ENCODE results near the gene PTPRF. TPM values are rescaled to one million over a fixed set of nuclear protein-coding genes. Genes with fewer than 3 reads are reported as not detected.
"Not testable (repeated sequence)": the region's sequence is repeated elsewhere in the genome, so short reads cannot be mapped to it uniquely, and the experiment has no call there.

PTPRF gene
- total RNA-seq, 5 donors from 2014 or later (not counting 1 experiment from before 2014, with no cell fraction given) = 0.07 to 2.6 (median 1.9) TPM

DNA sequence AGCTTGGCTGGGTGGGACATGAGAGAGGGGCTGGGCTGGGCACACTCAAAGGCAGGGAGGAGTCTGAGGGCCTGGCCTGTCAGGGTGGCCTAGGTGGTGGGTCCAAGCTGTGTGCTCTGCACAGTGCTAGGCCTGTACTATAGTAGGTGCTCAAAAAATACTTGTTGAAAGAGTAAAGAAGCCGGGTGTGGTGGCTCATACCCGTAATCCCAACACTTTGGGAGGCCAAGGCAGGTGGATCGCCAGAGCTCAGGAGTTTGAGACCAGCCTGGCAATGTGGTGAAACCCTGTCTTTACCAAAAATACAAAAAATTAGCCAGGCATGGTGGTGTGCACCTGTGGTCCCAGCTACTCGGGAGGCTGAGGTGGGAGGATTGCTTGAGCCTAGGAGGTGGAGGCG lies 18.7 kb downstream of the PTPRF start:
- H3K4me1 ChIP-seq (ENCODE audit: control insufficient read depth in 1 of 2, extremely low read depth in 1 of 2, insufficient read depth in 2 of 2, low read length in 2 of 2); H3K9me3 ChIP-seq; H3K36me3 Mint-ChIP-seq; H3K4me3 ChIP-seq (ENCODE audit: control insufficient read depth in 1 of 2, extremely low read depth in 1 of 2, low read length in 1 of 2); H3K36me3 ChIP-seq (ENCODE audit: control insufficient read depth in 2 of 2, extremely low read depth in 1 of 2, insufficient read depth in 1 of 2, low read length in 1 of 2); ATAC-seq (replicated peaks in 1 of 4); DNase-seq; POLR2A ChIA-PET; H3K4me1 Mint-ChIP-seq; H3K27ac Mint-ChIP-seq; H3K9me3 Mint-ChIP-seq; H3K27ac ChIP-seq (ENCODE audit: low read length): not testable (repeated sequence)
- H3K27me3 Mint-ChIP-seq = peaks cover 8 to 26% of the 10 kb centered on the region in 2 donors
- peak overlapping the region in 1 of 3 donors; percentile 65 for H3K4me3 Mint-ChIP-seq
- WGBS (ENCODE audit: insufficient coverage) = 93% methylated on average over 3 of the region's 5 CpGs
- peaks cover 0 to 52% of the 10 kb centered on the region in 2 experiments for H3K27me3 ChIP-seq (replicated peaks in 1 of 2; ENCODE audit: control insufficient read depth in 2 of 2, extremely low read depth in 1 of 2, insufficient read depth in 2 of 2, low read length in 1 of 2)
- CTCF ChIA-PET = interaction anchor here in 1 of 2 donors (0.6 kb wide), 1 partner anchor 71 kb away, joined by 4 read pairs; no protein-coding TSS in a partner anchor

DNA sequence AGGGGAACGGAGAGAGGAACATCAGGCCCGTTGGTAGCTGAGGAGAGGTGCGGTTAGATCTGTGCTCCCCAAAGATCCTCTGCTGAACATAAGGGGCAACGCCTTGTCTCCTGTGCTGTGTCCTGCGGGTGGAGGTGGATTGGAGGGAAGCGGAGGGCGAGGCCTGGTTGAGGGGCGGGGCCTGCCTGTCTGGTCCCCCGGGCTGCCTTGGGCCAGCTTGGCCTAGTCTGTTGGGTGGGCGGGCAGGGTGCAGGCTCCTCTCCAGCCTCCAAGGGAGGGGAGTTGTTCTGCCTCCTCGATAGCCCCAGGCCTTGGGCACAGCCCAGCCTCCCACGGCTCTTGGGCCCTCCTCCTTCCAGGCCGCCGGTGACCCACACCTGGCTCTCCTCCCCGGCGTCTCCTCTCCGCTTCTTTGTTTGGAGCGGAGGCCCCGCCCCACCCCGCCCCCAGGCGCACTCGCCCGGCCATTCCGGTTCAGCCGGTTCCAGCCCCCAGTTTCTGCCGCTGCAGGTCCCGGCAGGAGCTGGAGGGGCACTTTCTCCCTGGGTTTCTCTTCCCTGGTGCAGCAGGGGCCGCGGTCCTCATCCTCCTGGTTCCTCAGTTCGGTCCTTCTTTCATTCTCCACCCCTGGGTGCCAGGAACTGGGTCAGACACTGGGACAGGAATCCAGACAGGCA lies 19.4 kb downstream of the PTPRF start:
- H3K36me3 ChIP-seq (ENCODE audit: control insufficient read depth in 2 of 2, extremely low read depth in 1 of 2, insufficient read depth in 1 of 2, low read length in 1 of 2) = no peaks in the 10 kb centered on the region
- H3K4me1 Mint-ChIP-seq = peaks cover 6 to 15% (median 13%) of the 10 kb centered on the region in 3 donors
- 23% methylated on average over 26 of the region's 30 CpGs for WGBS (ENCODE audit: insufficient coverage)
- no peak overlapping the region for H3K27ac ChIP-seq (ENCODE audit: low read length)
- ChIA-PET POLR2A (interaction anchor here in 1 of 2 donors (1.0 kb wide), 1 partner anchor 38 kb away, joined by 3 read pairs; no protein-coding TSS in a partner anchor), CTCF (interaction anchor here in 1 of 2 donors (0.6 kb wide), 1 partner anchor 201 kb away, joined by 4 read pairs; no protein-coding TSS in a partner anchor)
- H3K4me3 ChIP-seq (ENCODE audit: control insufficient read depth in 1 of 2, extremely low read depth in 1 of 2, low read length in 1 of 2) = no peak overlapping the region
- H3K36me3 Mint-ChIP-seq = no peaks in the 10 kb centered on the region
- peak overlapping the region; percentile 7 to 67 (median 32) for H3K4me3 Mint-ChIP-seq
- H3K27me3 Mint-ChIP-seq = peaks cover 8 to 26% of the 10 kb centered on the region in 2 donors
- H3K9me3 ChIP-seq = no peaks in the 10 kb centered on the region
- H3K27ac Mint-ChIP-seq = no peak overlapping the region
- peak in 4 of 35 experiments; percentile 4 to 14 (median 10) for DNase-seq
- H3K9me3 Mint-ChIP-seq = no peaks in the 10 kb centered on the region
- H3K4me1 ChIP-seq (ENCODE audit: control insufficient read depth in 1 of 2, extremely low read depth in 1 of 2, insufficient read depth in 2 of 2, low read length in 2 of 2) = peaks cover 0 to 7% of the 10 kb centered on the region in 2 experiments
- peak in 1 of 4 experiments; percentile 31 for ATAC-seq (replicated peaks in 1 of 4)
- peaks cover 0 to 48% of the 10 kb centered on the region in 2 experiments for H3K27me3 ChIP-seq (replicated peaks in 1 of 2; ENCODE audit: control insufficient read depth in 2 of 2, extremely low read depth in 1 of 2, insufficient read depth in 2 of 2, low read length in 1 of 2)

DNA sequence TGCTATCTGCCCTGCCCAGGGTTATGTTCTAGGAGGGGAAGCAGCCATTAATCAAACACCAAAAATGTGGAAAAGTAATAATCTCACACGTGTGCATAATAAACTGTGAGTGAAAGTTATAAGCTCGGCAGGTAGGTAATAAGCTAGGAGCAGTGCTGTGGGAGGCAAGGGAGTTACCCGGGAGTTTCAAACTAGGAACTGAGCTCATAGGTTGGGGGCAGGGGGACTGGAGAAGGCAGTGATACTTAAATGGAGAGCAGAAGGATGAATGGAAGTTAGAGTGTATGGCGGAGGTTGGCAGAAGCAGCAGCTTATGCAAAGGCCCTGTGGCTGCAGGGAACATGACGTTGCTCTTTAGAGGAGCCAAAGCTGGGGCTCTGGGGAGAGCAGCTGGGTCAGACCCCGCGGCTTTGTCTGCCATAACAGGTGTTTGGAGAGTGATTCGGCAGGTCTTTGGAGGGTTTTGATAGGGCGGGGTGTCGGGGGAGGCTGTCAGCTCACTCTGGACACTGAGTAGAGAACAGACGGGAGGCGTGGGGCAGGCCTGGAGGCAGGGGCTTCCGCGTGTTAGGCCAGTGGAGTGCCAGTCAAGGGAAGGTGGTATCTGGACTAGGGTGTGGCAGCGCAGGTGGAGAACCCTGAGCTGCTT lies 20.0 kb downstream of the PTPRF start:
- H3K4me3 Mint-ChIP-seq = peak overlapping the region; percentile 7 to 67 (median 32)
- no peak for ATAC-seq (replicated peaks in 1 of 4)
- WGBS (ENCODE audit: insufficient coverage) = 88% methylated on average over 13 of the region's 15 CpGs

DNA sequence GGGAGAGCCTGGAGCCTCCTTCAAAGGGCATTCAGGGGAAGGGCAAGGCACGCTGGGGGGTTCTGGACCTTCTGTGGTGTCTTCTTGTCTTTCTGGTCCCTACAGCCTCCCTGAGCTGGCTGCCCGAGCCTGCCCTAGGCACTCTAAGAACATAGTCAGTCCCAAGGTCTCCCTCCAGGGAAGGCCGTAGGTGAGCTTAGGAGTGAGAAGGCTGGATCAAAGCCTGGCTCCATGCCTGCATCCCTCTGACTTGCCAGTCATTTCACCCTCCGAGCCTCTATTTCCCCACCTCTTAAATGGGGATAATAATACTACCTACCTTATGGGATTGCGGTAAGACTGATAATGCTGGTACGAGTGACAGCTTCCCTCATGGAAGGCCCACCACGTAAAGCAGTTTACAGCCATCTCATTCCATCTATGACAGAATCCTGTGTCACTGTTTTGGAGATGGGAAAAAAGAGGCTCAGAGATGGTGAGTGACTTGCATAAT lies 20.8 kb downstream of the PTPRF start:
- Mint-ChIP-seq H3K4me3 (peak overlapping the region in 1 of 3 donors; percentile 67), H3K27ac (no peak overlapping the region), H3K36me3 (no peaks in the 10 kb centered on the region), H3K27me3 (peaks cover 5 to 26% of the 10 kb centered on the region in 2 donors), H3K4me1 (peaks cover 6 to 15% (median 13%) of the 10 kb centered on the region in 3 donors), H3K9me3 (no peaks in the 10 kb centered on the region)
- Histone ChIP-seq H3K27ac (ENCODE audit: low read length) (no peak overlapping the region), H3K36me3 (ENCODE audit: control insufficient read depth in 2 of 2, extremely low read depth in 1 of 2, insufficient read depth in 1 of 2, low read length in 1 of 2) (no peaks in the 10 kb centered on the region), H3K4me3 (ENCODE audit: control insufficient read depth in 1 of 2, extremely low read depth in 1 of 2, low read length in 1 of 2) (no peak overlapping the region), H3K27me3 (replicated peaks in 1 of 2; ENCODE audit: control insufficient read depth in 2 of 2, extremely low read depth in 1 of 2, insufficient read depth in 2 of 2, low read length in 1 of 2) (peaks cover 0 to 35% of the 10 kb centered on the region in 2 experiments), H3K4me1 (ENCODE audit: control insufficient read depth in 1 of 2, extremely low read depth in 1 of 2, insufficient read depth in 2 of 2, low read length in 2 of 2) (peaks cover 0 to 7% of the 10 kb centered on the region in 2 experiments), H3K9me3 (no peaks in the 10 kb centered on the region)
- ChIA-PET CTCF (no interaction called here), POLR2A (no interaction called here)
- DNase-seq (no peak), ATAC-seq (replicated peaks in 1 of 4) (no peak)
- WGBS (ENCODE audit: insufficient coverage) = no CpG with 5 or more reads among the region's 7 CpGs

More for the DNA sequence above, 20.0 kb downstream of the PTPRF start:
- no peaks in the 10 kb centered on the region for H3K9me3 ChIP-seq
- CTCF ChIA-PET = interaction anchor here in 1 of 2 donors (0.6 kb wide), 1 partner anchor 202 kb away, joined by 4 read pairs; no protein-coding TSS in a partner anchor
- Mint-ChIP-seq H3K36me3 (no peaks in the 10 kb centered on the region), H3K27ac (no peak overlapping the region), H3K9me3 (no peaks in the 10 kb centered on the region), H3K27me3 (peaks cover 5 to 26% of the 10 kb centered on the region in 2 donors), H3K4me1 (peaks cover 6 to 15% (median 13%) of the 10 kb centered on the region in 3 donors)
- H3K27me3 ChIP-seq (replicated peaks in 1 of 2; ENCODE audit: control insufficient read depth in 2 of 2, extremely low read depth in 1 of 2, insufficient read depth in 2 of 2, low read length in 1 of 2) = peaks cover 0 to 42% of the 10 kb centered on the region in 2 experiments
- no peak overlapping the region for H3K27ac ChIP-seq (ENCODE audit: low read length)
- POLR2A ChIA-PET = interaction anchor here in 1 of 2 donors (1.0 kb wide), 1 partner anchor 38 kb away, joined by 3 read pairs; no protein-coding TSS in a partner anchor
- no peaks in the 10 kb centered on the region for H3K36me3 ChIP-seq (ENCODE audit: control insufficient read depth in 2 of 2, extremely low read depth in 1 of 2, insufficient read depth in 1 of 2, low read length in 1 of 2)
- no peak for DNase-seq
- no peak overlapping the region for H3K4me3 ChIP-seq (ENCODE audit: control insufficient read depth in 1 of 2, extremely low read depth in 1 of 2, low read length in 1 of 2)
- peaks cover 0 to 7% of the 10 kb centered on the region in 2 experiments for H3K4me1 ChIP-seq (ENCODE audit: control insufficient read depth in 1 of 2, extremely low read depth in 1 of 2, insufficient read depth in 2 of 2, low read length in 2 of 2)

DNA sequence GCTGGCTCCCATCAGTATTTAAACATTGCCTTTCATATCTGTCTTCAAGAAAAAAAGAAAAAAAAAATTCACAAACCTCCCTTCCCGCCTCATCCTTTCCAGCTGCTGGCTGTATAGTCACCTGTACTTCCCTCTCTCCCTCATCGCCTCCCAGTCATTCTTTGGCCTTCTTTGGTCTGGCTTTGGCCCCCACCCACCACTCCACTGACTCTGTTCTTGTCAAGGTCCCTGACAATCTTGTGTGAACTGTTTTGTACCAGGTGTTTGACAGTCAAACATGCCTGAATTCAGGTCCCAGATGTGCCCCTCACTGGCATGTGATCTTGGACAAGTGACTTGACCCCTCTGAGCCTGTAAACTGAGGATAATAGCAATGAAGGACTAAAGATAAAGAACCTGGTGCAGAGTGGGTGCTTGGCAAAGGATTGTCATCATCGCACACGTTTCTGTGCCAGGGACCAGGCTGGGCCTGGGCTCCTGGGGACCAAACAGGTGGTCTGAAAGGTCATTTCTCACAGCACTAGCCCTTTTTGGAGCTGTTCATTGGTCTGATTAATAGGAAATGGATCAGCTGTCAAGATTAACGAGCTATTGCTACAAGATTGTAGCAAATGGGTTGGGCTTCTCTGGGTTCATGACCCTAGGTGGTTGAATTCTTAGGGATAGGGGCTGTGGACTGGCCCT lies 21.5 kb downstream of the PTPRF start:
- H3K4me3 ChIP-seq (ENCODE audit: control insufficient read depth in 1 of 2, extremely low read depth in 1 of 2, low read length in 1 of 2) = no peak overlapping the region
- no peaks in the 10 kb centered on the region for H3K36me3 ChIP-seq (ENCODE audit: control insufficient read depth in 2 of 2, extremely low read depth in 1 of 2, insufficient read depth in 1 of 2, low read length in 1 of 2)
- peaks cover 0 to 7% of the 10 kb centered on the region in 2 experiments for H3K4me1 ChIP-seq (ENCODE audit: control insufficient read depth in 1 of 2, extremely low read depth in 1 of 2, insufficient read depth in 2 of 2, low read length in 2 of 2)
- DNase-seq (no peak), ATAC-seq (replicated peaks in 1 of 4) (no peak)
- ChIA-PET CTCF (no interaction called here), POLR2A (no interaction called here)
- H3K27ac ChIP-seq (ENCODE audit: low read length) = no peak overlapping the region
- 73% methylated on average over 3 of the region's 5 CpGs for WGBS (ENCODE audit: insufficient coverage)
- Mint-ChIP-seq H3K27ac (no peak overlapping the region), H3K27me3 (peaks cover 0 to 22% of the 10 kb centered on the region in 2 donors), H3K9me3 (no peaks in the 10 kb centered on the region), H3K4me3 (no peak overlapping the region), H3K36me3 (no peaks in the 10 kb centered on the region), H3K4me1 (peaks cover 6 to 15% (median 13%) of the 10 kb centered on the region in 3 donors)
- H3K9me3 ChIP-seq = no peaks in the 10 kb centered on the region
- H3K27me3 ChIP-seq (replicated peaks in 1 of 2; ENCODE audit: control insufficient read depth in 2 of 2, extremely low read depth in 1 of 2, insufficient read depth in 2 of 2, low read length in 1 of 2) = peaks cover 0 to 38% of the 10 kb centered on the region in 2 experiments

DNA sequence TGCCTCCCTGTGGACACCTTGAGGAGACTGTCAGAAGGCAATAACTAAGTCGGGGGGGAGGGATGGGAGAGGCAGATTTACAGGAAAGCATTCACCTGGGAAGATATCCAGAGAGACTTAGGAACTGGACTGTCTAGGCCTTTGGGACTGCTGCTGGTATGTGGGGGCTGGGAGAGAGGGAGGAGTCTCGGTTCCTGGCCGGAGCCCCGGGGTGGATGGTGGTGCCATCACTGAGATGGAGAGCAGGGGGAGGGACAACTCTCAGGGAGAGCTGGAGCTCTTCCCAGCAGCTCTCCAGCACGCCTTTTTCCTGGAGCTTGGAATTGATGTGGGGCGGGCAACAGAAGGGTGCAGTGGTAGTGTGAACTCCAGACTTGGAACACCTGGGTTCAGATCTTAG lies 22.1 kb downstream of the PTPRF start:
- peaks cover 0 to 37% of the 10 kb centered on the region in 2 experiments for H3K27me3 ChIP-seq (replicated peaks in 1 of 2; ENCODE audit: control insufficient read depth in 2 of 2, extremely low read depth in 1 of 2, insufficient read depth in 2 of 2, low read length in 1 of 2)
- Mint-ChIP-seq H3K4me3 (no peak overlapping the region), H3K27ac (no peak overlapping the region), H3K4me1 (peaks cover 6 to 15% (median 13%) of the 10 kb centered on the region in 3 donors), H3K36me3 (no peaks in the 10 kb centered on the region), H3K27me3 (peaks cover 0 to 17% of the 10 kb centered on the region in 2 donors), H3K9me3 (no peaks in the 10 kb centered on the region)
- POLR2A ChIA-PET = no interaction called here
- WGBS (ENCODE audit: insufficient coverage) = 63% methylated on average over 3 of the region's 6 CpGs
- H3K36me3 ChIP-seq (ENCODE audit: control insufficient read depth in 2 of 2, extremely low read depth in 1 of 2, insufficient read depth in 1 of 2, low read length in 1 of 2) = no peaks in the 10 kb centered on the region
- CTCF ChIA-PET = no interaction called here
- H3K4me3 ChIP-seq (ENCODE audit: control insufficient read depth in 1 of 2, extremely low read depth in 1 of 2, low read length in 1 of 2) = no peak overlapping the region
- no peaks in the 10 kb centered on the region for H3K9me3 ChIP-seq
- DNase-seq (no peak), ATAC-seq (replicated peaks in 1 of 4) (no peak)
- peaks cover 0 to 7% of the 10 kb centered on the region in 2 experiments for H3K4me1 ChIP-seq (ENCODE audit: control insufficient read depth in 1 of 2, extremely low read depth in 1 of 2, insufficient read depth in 2 of 2, low read length in 2 of 2)
- H3K27ac ChIP-seq (ENCODE audit: low read length) = no peak overlapping the region

All from T-cell (primary cell).